SJCRH30 (cell line): ENCODE results near the gene EPHA4. TPM values are rescaled to one million over a fixed set of nuclear protein-coding genes. Genes with fewer than 3 reads are reported as not detected.
A peak's percentile ranks its signal among the peaks of the same experiment; 100 is the strongest.

Experiments
- DNase-seq, 2 experiments: peaks; one replicate each; pipeline ENCODE4 v3.0.0-alpha.2; 2015 to 2020
- H3K27ac ChIP-seq: fragments of 250-450 bp; sonication (Bioruptor Pico); 2 replicates; pipeline ENCODE4 v1.5.1; 2020; ENCODE audit warnings: mild to moderate bottlenecking, moderate library complexity
- H3K27me3 ChIP-seq: fragments of 250-450 bp; sonication (Bioruptor Pico); 2 replicates; pipeline ENCODE4 v1.5.1; 2020; ENCODE audit warnings: mild to moderate bottlenecking, moderate library complexity
- H3K36me3 ChIP-seq: fragments of 250-450 bp; sonication (Bioruptor Pico); 2 replicates; pipeline ENCODE4 v1.5.1; 2020; ENCODE audit warnings: mild to moderate bottlenecking, moderate library complexity
- H3K4me1 ChIP-seq: fragments of 250-450 bp; sonication (Bioruptor Pico); 2 replicates; pipeline ENCODE4 v1.5.1; 2020; ENCODE audit warnings: mild to moderate bottlenecking, moderate library complexity
- H3K4me3 ChIP-seq: fragments of 250-450 bp; sonication (Bioruptor Pico); 2 replicates; pipeline ENCODE4 v1.5.1; 2020; ENCODE audit warnings: mild to moderate bottlenecking, moderate library complexity
- H3K9me3 ChIP-seq: fragments of 250-450 bp; sonication (Bioruptor Pico); replicated peaks from 2 replicates; pipeline ENCODE4 v1.5.1; 2020; ENCODE audit warnings: mild to moderate bottlenecking, moderate library complexity
- total RNA-seq: library from RNA; depleted of rRNA; stranded (reverse); fragments of >200 nt; shearing (Covaris generic); gene quantifications from 2 replicates; pipeline ENCODE4 v1.2.3, GENCODE V29; 2014

The EPHA4 gene
- total RNA-seq, 1 experiment from 2014 or later: 4.2 TPM

- Histone ChIP-seq H3K4me1 (no peaks in the 10 kb centered on the region), H3K4me3 (no peak overlapping the region), H3K36me3 (no peaks in the 10 kb centered on the region), H3K27me3 (no peaks in the 10 kb centered on the region), H3K27ac (no peak overlapping the region), H3K9me3 (no peaks in the 10 kb centered on the region)
- DNase-seq: no peak
These were observed 145.2 kb downstream of the EPHA4 start for GRCh38 chr2:221426929-221427328.

- Histone ChIP-seq H3K27ac (no peak overlapping the region), H3K36me3 (no peaks in the 10 kb centered on the region), H3K4me1 (no peaks in the 10 kb centered on the region), H3K27me3 (no peaks in the 10 kb centered on the region), H3K4me3 (no peak overlapping the region), H3K9me3 (no peaks in the 10 kb centered on the region)
- DNase-seq: no peak
These were observed 146.2 kb downstream of the EPHA4 start for GRCh38 chr2:221425891-221426290.

- no peaks in the 10 kb centered on the region for H3K4me1 ChIP-seq
- no peak overlapping the region for H3K4me3 ChIP-seq
- no peak overlapping the region for H3K27ac ChIP-seq
- H3K36me3 ChIP-seq: no peaks in the 10 kb centered on the region
- H3K27me3 ChIP-seq: no peaks in the 10 kb centered on the region
- DNase-seq: no peak
- H3K9me3 ChIP-seq: no peaks in the 10 kb centered on the region
These were observed 146.8 kb downstream of the EPHA4 start for GRCh38 chr2:221425353-221425752.

DNA sequence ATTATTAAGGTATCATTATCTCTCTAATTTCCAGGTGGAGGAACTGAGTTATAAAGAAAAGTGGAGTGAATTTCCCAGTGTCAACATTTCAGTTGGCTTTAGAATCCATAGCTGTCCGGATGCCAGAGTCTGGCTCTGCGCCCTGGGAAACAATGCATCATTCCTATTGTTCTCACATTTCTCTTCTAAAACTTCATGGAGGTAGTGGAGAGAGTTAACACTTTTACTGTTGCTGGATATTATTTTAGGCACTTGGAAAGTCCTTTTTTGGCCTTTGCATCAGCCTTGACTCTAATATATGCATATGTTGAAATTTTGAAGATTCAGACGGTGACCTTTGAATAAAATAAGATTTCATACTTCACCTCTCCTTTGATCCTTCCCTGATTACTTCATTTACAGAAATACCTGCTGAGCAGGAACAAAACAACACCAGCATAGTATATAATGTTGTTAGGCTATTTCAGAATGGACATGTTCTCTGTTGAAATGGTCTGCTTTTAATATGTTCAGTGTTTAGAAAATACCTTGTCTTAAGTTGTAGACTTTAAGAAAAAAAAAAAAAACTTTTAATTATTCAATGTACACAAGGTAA, 148.8 kb downstream of the EPHA4 start:
- no peaks in the 10 kb centered on the region for H3K4me1 ChIP-seq
- no peak overlapping the region for H3K4me3 ChIP-seq
- no peak overlapping the region for H3K27ac ChIP-seq
- no peaks in the 10 kb centered on the region for H3K9me3 ChIP-seq
- DNase-seq: no peak
- H3K36me3 ChIP-seq: no peaks in the 10 kb centered on the region
- H3K27me3 ChIP-seq: no peaks in the 10 kb centered on the region

- Histone ChIP-seq H3K36me3 (no peaks in the 10 kb centered on the region), H3K27ac (no peak overlapping the region), H3K9me3 (no peaks in the 10 kb centered on the region), H3K4me1 (no peaks in the 10 kb centered on the region), H3K4me3 (no peak overlapping the region), H3K27me3 (0 out of 2 replicates have a peak, but pooled peaks cover 3% of the 10 kb centered on the region)
- DNase-seq: no peak
These were observed 149.4 kb downstream of the EPHA4 start for GRCh38 chr2:221422516-221423209.

DNA sequence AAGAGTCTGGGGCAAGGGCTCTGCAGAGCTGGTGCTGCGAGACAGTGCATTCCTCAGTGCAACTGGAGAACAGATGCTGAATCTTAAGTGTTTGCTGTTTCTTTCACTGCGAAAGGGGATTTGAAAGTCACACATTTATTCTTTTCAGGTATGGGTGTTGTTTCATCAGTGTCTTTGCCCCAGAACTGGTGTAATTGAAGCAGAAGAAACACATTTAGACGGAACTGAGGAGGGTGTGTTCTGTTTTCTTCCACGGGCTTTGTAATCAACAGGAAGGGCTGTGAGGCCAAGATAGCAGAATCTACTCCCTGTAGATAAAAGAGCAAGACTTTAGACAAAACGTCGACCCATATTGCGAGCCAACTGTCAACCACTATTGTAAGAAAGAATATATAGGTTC, 151.9 kb downstream of the EPHA4 start:
- H3K36me3 ChIP-seq: no peaks in the 10 kb centered on the region
- DNase-seq: no peak
- H3K27me3 ChIP-seq: 0 out of 2 replicates have a peak, but pooled peaks cover 3% of the 10 kb centered on the region
- H3K4me1 ChIP-seq: no peaks in the 10 kb centered on the region
- H3K4me3 ChIP-seq: no peak overlapping the region
- no peaks in the 10 kb centered on the region for H3K9me3 ChIP-seq
- H3K27ac ChIP-seq: no peak overlapping the region

DNA sequence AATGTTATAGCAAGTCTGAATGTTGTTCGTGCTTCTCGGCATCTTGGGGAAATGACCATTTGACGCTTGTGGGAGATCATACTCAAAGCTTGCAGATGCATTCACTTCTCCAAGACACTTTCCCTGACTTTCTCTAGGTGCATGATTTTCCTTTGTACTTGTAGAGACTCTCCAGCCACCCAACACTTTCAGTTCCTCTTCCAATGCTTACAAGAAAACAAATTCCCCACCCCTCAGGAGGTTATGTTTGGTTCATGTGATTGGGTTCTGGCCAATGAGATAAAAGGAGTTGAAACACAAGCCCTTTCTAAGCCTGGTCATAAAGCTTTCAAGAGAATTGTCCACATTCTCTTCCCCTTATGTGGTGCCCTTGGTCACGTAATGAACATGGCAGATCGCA, 156.3 kb downstream of the EPHA4 start:
- Histone ChIP-seq H3K4me1 (no peaks in the 10 kb centered on the region), H3K9me3 (no peaks in the 10 kb centered on the region), H3K4me3 (no peak overlapping the region), H3K27me3 (0 out of 2 replicates have a peak, but pooled peaks cover 3% of the 10 kb centered on the region), H3K27ac (no peak overlapping the region), H3K36me3 (no peaks in the 10 kb centered on the region)
- DNase-seq: no peak

GRCh38 chr2:221412978-221413377, 159.1 kb downstream of the EPHA4 start:
- H3K27ac ChIP-seq: no peak overlapping the region
- no peaks in the 10 kb centered on the region for H3K27me3 ChIP-seq
- no peak overlapping the region for H3K4me3 ChIP-seq
- no peak for DNase-seq
- no peaks in the 10 kb centered on the region for H3K36me3 ChIP-seq
- H3K4me1 ChIP-seq: no peaks in the 10 kb centered on the region
- H3K9me3 ChIP-seq: no peaks in the 10 kb centered on the region

DNA sequence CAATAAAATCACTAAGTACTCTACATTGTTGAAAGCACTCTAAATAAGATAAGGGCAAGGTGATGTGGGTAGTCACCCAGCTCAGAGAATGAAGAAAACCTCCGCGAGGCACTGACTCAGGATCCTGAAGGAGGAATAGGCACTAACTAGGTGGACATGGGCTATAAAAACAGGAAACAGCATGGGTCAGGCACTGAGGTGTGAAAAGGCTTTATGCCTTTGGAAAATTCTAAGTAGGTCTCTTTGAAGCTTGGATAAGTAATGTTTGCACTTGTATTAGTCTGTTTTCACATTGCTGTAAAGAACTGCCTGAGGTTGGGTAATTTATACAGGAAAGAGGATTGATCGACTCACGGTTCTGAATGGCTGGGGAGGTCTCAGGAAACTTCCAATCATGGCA, 161.6 kb downstream of the EPHA4 start:
- no peaks in the 10 kb centered on the region for H3K36me3 ChIP-seq
- DNase-seq: no peak
- no peak overlapping the region for H3K4me3 ChIP-seq
- H3K9me3 ChIP-seq: no peaks in the 10 kb centered on the region
- no peaks in the 10 kb centered on the region for H3K4me1 ChIP-seq
- H3K27me3 ChIP-seq: no peaks in the 10 kb centered on the region
- H3K27ac ChIP-seq: no peak overlapping the region

DNA sequence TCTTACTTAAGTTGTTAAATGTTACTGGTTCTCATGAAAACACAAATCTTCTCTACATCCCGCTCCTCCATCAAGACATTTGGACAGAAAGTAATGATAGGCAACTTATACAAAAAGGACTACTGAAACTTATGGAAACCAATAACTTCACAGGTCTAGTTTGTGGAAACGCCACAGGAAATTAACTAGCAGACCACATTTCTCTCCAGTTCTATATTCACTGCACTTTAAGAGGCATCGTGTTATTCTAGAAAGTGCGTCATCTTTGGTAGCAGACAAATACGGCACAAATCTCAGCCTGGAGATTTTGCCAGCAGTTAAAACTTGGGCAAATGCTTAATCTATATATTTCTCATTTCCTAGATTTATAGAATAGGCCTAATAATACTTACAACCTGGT, 164.3 kb downstream of the EPHA4 start:
- Histone ChIP-seq H3K9me3 (no peaks in the 10 kb centered on the region), H3K4me3 (no peak overlapping the region), H3K36me3 (no peaks in the 10 kb centered on the region), H3K27me3 (no peaks in the 10 kb centered on the region), H3K27ac (no peak overlapping the region), H3K4me1 (no peaks in the 10 kb centered on the region)
- no peak for DNase-seq

- no peak for DNase-seq
- Histone ChIP-seq H3K9me3 (no peaks in the 10 kb centered on the region), H3K4me3 (no peak overlapping the region), H3K27ac (no peak overlapping the region), H3K4me1 (no peaks in the 10 kb centered on the region), H3K27me3 (no peaks in the 10 kb centered on the region), H3K36me3 (no peaks in the 10 kb centered on the region)
These were observed 166.6 kb downstream of the EPHA4 start for GRCh38 chr2:221405521-221405920.

DNA sequence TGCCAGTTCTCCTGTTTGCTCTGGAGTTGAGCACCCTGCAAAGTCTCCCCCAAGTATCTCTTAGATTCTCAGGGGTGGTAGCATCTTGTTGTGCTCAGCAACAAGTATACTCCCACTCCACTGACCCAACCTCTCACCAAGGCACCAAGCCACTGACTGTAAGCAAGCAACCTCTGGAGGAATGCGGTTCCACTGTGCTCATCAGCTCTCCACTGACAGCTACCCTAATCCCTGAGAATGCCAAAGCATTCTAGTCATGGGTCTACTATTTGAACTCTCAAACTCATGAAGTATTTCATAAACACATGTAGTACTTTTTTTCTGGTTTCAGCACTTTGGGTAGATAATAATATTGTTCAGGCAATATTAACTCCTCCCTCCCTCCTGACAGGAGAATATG, 170.0 kb downstream of the EPHA4 start:
- no peak for DNase-seq
- H3K9me3 ChIP-seq: no peaks in the 10 kb centered on the region
- H3K4me1 ChIP-seq: no peaks in the 10 kb centered on the region
- no peaks in the 10 kb centered on the region for H3K36me3 ChIP-seq
- H3K27ac ChIP-seq: no peak overlapping the region
- H3K27me3 ChIP-seq: no peaks in the 10 kb centered on the region
- no peak overlapping the region for H3K4me3 ChIP-seq

DNA sequence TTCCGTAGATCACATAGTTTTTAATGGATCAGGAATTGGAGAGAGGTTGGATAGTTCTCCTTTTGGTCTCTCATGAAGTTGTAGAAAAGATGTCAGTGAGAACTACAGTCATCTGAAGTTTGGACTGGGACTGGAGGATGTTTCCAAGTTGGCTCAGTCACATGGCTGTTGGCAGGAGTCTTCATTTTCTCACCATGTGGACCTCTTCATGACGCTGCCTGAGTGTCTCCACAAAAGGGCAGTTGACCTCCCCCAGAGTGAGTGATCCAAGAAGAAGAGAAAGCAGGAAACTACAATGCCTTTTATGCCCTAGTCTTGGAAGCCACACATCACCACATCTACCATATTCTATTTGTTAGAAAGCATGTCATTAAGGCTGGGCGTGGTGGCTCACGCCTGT, 171.7 kb downstream of the EPHA4 start:
- H3K4me3 ChIP-seq: no peak overlapping the region
- DNase-seq: no peak
- H3K27ac ChIP-seq: no peak overlapping the region
- H3K4me1 ChIP-seq: no peaks in the 10 kb centered on the region
- no peaks in the 10 kb centered on the region for H3K36me3 ChIP-seq
- no peaks in the 10 kb centered on the region for H3K9me3 ChIP-seq
- no peaks in the 10 kb centered on the region for H3K27me3 ChIP-seq

- no peaks in the 10 kb centered on the region for H3K27me3 ChIP-seq
- no peak overlapping the region for H3K4me3 ChIP-seq
- no peak overlapping the region for H3K27ac ChIP-seq
- no peaks in the 10 kb centered on the region for H3K36me3 ChIP-seq
- no peaks in the 10 kb centered on the region for H3K4me1 ChIP-seq
- H3K9me3 ChIP-seq: no peaks in the 10 kb centered on the region
- DNase-seq: no peak
These were observed 172.9 kb downstream of the EPHA4 start for GRCh38 chr2:221399183-221399582.

DNA sequence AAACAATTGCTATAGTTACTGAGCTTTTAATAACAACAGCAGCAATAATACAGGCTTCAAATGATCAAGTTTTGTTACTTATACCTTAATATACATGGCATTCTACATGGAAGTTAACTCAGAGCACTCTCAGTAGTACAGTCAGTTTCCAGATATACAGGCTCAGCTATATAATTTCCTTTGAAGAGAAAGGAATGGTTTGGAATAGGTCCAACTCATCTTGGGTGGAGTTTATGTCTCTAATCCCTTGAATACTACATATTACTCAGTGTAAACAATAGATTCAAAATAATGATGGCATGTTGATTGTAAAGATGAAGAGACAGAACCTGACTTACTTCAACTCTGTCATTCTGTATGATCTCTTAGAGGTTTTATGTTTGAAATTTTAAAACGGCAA, 174.9 kb downstream of the EPHA4 start:
- no peak overlapping the region for H3K4me3 ChIP-seq
- DNase-seq: peak in 1 of 2 experiments; percentile 6
- no peaks in the 10 kb centered on the region for H3K4me1 ChIP-seq
- no peak overlapping the region for H3K27ac ChIP-seq
- H3K9me3 ChIP-seq: no peaks in the 10 kb centered on the region
- H3K27me3 ChIP-seq: no peaks in the 10 kb centered on the region
- H3K36me3 ChIP-seq: no peaks in the 10 kb centered on the region
